PC-9 (cell line): ENCODE data around the gene ATP2B1. TPM values are rescaled to one million over a fixed set of nuclear protein-coding genes. Genes with fewer than 3 reads are reported as not detected.

Experiments
- BruUV-seq: library from RNA; stranded (reverse); fragments of 400-500 nt; replicated peaks from 2 replicates; lab custom pipeline; 2021; lab: Mats Ljungman, UMichigan
- CTCF ChIA-PET: fragments of 300-600 bp; sonication (Branson Sonifier 250); formaldehyde crosslinking; loops from one replicate; lab custom pipeline; 2022; ENCODE audit warnings: antibody characterized with exemption; lab: Charles Lee
- POLR2A ChIA-PET: fragments of 300-600 bp; sonication (Branson Sonifier 250); formaldehyde crosslinking; loops from one replicate; lab custom pipeline; 2022; ENCODE audit warnings: antibody characterized with exemption; ENCODE audit not compliant: unreplicated experiment; lab: Charles Lee
- DNase-seq, 2 experiments: peaks; one replicate each; pipeline versions ENCODE4 v3.0.0 to v3.0.0-alpha.2; 2015 to 2022; ENCODE audit warnings: mixed read lengths in 1 of 2
- H2AFZ ChIP-seq: fragments of 200-600 bp; sonication (generic); 2 replicates; pipeline ENCODE4 v1.8.1; 2017; ENCODE audit warnings: antibody characterized with exemption
- H3F3A ChIP-seq: fragments of 200-600 bp; sonication (generic); 2 replicates; pipeline ENCODE4 v1.8.1; 2017; ENCODE audit warnings: antibody characterized with exemption, mild to moderate bottlenecking, low read depth; ENCODE audit not compliant: insufficient read depth
- H3K27ac ChIP-seq: fragments of 200-600 bp; sonication (generic); 2 replicates; pipeline ENCODE4 v1.6.1; 2016; ENCODE audit warnings: mixed run types
- H3K27me3 ChIP-seq: fragments of 200-600 bp; sonication (generic); 2 replicates; pipeline ENCODE4 v1.6.1; 2016; ENCODE audit warnings: low read depth, mixed run types; ENCODE audit not compliant: insufficient read depth
- H3K36me3 ChIP-seq: fragments of 200-600 bp; sonication (generic); 2 replicates; pipeline ENCODE4 v1.6.1; 2016; ENCODE audit warnings: low read depth, mixed run types
- H3K4me1 ChIP-seq: fragments of 200-600 bp; sonication (generic); replicated peaks from 2 replicates; pipeline ENCODE4 v1.6.1; 2016; ENCODE audit warnings: mixed run types; ENCODE audit not compliant: insufficient read depth
- H3K4me2 ChIP-seq: fragments of 200-600 bp; sonication (generic); 2 replicates; pipeline ENCODE4 v1.6.1; 2017; ENCODE audit warnings: mixed run types
- H3K4me3 ChIP-seq: fragments of 200-600 bp; sonication (generic); 2 replicates; pipeline ENCODE4 v1.6.1; 2016; ENCODE audit warnings: mixed run types
- H3K79me2 ChIP-seq: fragments of 200-600 bp; sonication (generic); 2 replicates; pipeline ENCODE4 v1.6.1; 2017; ENCODE audit warnings: low read depth, mixed run types
- H3K9me2 ChIP-seq: fragments of 200-600 bp; sonication (generic); 2 replicates; pipeline ENCODE4 v1.8.1; 2017; ENCODE audit warnings: mild to moderate bottlenecking; ENCODE audit not compliant: insufficient read depth
- H3K9me3 ChIP-seq: fragments of 200-600 bp; sonication (generic); 2 replicates; pipeline ENCODE4 v1.8.1; 2016; ENCODE audit warnings: low read depth; ENCODE audit not compliant: insufficient read depth
- H4K20me1 ChIP-seq: fragments of 200-600 bp; sonication (generic); 2 replicates; pipeline ENCODE4 v1.8.1; 2017; ENCODE audit not compliant: insufficient read depth
- EZH2 ChIP-seq: fragments of 200-600 bp; sonication (generic); IDR thresholded peaks from 2 replicates; pipeline ENCODE4 v1.8.0; 2017; ENCODE audit warnings: antibody characterized with exemption, low read depth
- intact Hi-C: fragments of 100-400 bp; cut with micrococcal nuclease; formaldehyde crosslinking; loops from one replicate; pipeline ENCODE4 v1.10.0; 2022; ENCODE audit not compliant: unreplicated experiment
- total RNA-seq: library from RNA; stranded (reverse); gene quantifications from 2 replicates; pipeline ENCODE4 v1.2.3, GENCODE V29; 2021
- TF ChIP-seq, protein P1 (sequence below): fragments of 200-600 bp; sonication (generic); conservative IDR thresholded peaks from 2 replicates; pipeline ENCODE4 v1.6.1; 2017; ENCODE audit warnings: mixed run types, antibody characterized with exemption, mild to moderate bottlenecking, moderate library complexity

The ATP2B1 gene
- total RNA-seq, 1 experiment from 2014 or later, result 29.4 TPM

DNA sequence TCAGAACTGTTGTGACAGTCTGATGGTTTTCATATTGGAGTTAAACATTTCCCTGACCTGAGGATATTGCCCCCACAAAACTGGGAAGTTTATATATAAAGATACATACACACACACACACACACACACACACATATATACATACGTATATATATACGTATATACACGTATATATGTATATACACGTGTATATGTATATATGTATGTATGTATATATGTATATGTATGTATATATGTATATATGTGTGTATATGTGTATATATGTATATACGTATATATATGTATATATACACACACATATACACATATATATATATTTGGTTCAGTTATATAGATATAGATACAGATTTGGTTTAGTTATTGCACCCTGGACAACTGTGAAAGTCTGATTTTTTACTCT, 65.7 kb downstream of the ATP2B1 start:
- BruUV-seq, result no TSS peak
- intact Hi-C loops, result no loop called here
- no peaks in the 10 kb centered on the region for H3K4me1 ChIP-seq
- no peak for DNase-seq
- H3K27ac ChIP-seq, result no peak overlapping the region
- ChIA-PET POLR2A (no interaction called here), CTCF (no interaction called here)
- no peaks in the 10 kb centered on the region for H3F3A ChIP-seq
- no peaks in the 10 kb centered on the region for H4K20me1 ChIP-seq
- peaks cover 19% of the 10 kb centered on the region for H3K79me2 ChIP-seq
- H3K4me3 ChIP-seq, result no peak overlapping the region
- H3K27me3 ChIP-seq, result no peaks in the 10 kb centered on the region
- H3K9me2 ChIP-seq, result no peaks in the 10 kb centered on the region
- TF ChIP-seq, protein P1, sequence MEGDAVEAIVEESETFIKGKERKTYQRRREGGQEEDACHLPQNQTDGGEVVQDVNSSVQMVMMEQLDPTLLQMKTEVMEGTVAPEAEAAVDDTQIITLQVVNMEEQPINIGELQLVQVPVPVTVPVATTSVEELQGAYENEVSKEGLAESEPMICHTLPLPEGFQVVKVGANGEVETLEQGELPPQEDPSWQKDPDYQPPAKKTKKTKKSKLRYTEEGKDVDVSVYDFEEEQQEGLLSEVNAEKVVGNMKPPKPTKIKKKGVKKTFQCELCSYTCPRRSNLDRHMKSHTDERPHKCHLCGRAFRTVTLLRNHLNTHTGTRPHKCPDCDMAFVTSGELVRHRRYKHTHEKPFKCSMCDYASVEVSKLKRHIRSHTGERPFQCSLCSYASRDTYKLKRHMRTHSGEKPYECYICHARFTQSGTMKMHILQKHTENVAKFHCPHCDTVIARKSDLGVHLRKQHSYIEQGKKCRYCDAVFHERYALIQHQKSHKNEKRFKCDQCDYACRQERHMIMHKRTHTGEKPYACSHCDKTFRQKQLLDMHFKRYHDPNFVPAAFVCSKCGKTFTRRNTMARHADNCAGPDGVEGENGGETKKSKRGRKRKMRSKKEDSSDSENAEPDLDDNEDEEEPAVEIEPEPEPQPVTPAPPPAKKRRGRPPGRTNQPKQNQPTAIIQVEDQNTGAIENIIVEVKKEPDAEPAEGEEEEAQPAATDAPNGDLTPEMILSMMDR, result no peak
- no peak for TF ChIP-seq EZH2
- no peak overlapping the region for H3K4me2 ChIP-seq
- no peaks in the 10 kb centered on the region; the same call in 1 of the 2 replicates for H3K36me3 ChIP-seq
- H3K9me3 ChIP-seq, result no peaks in the 10 kb centered on the region
- H2AFZ ChIP-seq, result no peak overlapping the region

DNA sequence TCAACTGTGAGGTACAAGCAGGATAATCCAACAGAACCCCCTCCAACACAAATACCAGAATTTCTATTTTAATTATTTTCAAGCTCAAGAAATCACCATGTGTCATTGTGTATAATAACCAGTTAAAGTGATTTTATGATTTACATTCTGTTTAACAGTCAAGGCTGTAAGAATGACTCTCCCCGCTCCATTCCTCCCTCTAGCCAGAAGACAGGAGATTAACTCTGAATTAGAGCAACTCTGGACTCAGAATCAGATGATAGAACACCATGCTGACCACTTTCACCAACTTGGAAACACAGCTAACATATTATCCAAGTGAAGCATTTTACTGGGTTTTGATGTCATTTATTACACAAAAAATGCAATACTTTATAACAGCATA, 71.9 kb downstream of the ATP2B1 start:
- no peak for DNase-seq
- H3K27me3 ChIP-seq, result no peaks in the 10 kb centered on the region
- ChIA-PET CTCF (interaction anchor here (0.6 kb wide), 1 partner anchor 1341 kb away, joined by 4 read pairs; no protein-coding TSS in a partner anchor), POLR2A (no interaction called here)
- H3K79me2 ChIP-seq, result no peaks in the 10 kb centered on the region
- intact Hi-C loops, result no loop called here
- H3K9me2 ChIP-seq, result no peaks in the 10 kb centered on the region
- no peak overlapping the region for H3K4me3 ChIP-seq
- H3K9me3 ChIP-seq, result no peaks in the 10 kb centered on the region
- TF ChIP-seq EZH2, result no peak
- TF ChIP-seq, protein P1, result no peak
- no peak overlapping the region for H2AFZ ChIP-seq
- no peak overlapping the region for H3K4me2 ChIP-seq
- H4K20me1 ChIP-seq, result no peaks in the 10 kb centered on the region; the same call in 1 of the 2 replicates
- no peaks in the 10 kb centered on the region for H3K4me1 ChIP-seq
- H3K36me3 ChIP-seq, result peaks cover 10% of the 10 kb centered on the region; the same call in 1 of the 2 replicates
- no peaks in the 10 kb centered on the region for H3F3A ChIP-seq
- BruUV-seq, result no TSS peak
- H3K27ac ChIP-seq, result no peak overlapping the region

DNA sequence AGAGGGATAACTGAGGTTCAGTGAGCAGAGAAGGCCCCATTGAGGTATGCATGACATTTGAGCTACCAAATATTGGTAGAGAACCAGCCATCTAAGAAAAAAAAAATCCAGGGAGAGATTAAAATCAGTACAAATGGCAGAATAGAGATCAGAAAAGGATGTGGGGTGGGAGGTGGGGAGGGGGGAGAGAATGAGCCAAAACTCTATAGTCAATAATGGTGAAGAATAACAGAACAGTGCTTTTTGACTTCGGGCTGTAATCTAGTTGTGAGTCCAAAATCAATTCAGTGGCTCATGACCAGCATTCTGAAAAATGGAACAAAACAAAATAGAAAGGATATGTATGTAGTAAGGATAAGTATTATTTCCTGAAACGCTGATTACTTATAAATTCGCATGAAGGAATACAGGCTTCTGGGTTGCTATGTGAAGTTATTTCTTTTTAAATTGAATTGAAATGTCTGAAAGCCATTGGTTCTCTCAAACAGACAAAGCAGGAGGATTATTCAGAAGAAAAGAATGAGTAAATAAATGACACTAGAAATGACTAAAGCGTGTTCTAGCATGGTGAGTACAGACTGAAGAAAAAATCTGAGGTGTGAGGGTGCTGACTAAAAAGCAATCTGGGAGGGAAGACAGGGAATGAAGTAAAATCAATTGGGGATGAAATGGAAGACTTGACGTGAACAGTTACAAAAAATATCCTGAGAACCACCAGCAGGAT, 72.4 kb downstream of the ATP2B1 start:
- Histone ChIP-seq H3K4me2 (no peak overlapping the region), H3K27ac (no peak overlapping the region)
- POLR2A ChIA-PET, result no interaction called here

More for the DNA sequence above, 72.4 kb downstream of the ATP2B1 start:
- Histone ChIP-seq H3K4me3 (no peak overlapping the region), H3K9me2 (no peaks in the 10 kb centered on the region), H3K27me3 (no peaks in the 10 kb centered on the region), H3F3A (no peaks in the 10 kb centered on the region), H2AFZ (no peak overlapping the region), H4K20me1 (no peaks in the 10 kb centered on the region; the same call in 1 of the 2 replicates), H3K9me3 (no peaks in the 10 kb centered on the region), H3K4me1 (no peaks in the 10 kb centered on the region), H3K36me3 (peaks cover 10% of the 10 kb centered on the region; the same call in 1 of the 2 replicates), H3K79me2 (no peaks in the 10 kb centered on the region)
- CTCF ChIA-PET, result interaction anchor here (0.6 to 0.7 kb wide), 2 partner anchors 303 to 1342 kb away, joined by 4 to 7 read pairs; no protein-coding TSS in a partner anchor
- no peak for DNase-seq
- BruUV-seq, result no TSS peak
- TF ChIP-seq EZH2, result no peak
- TF ChIP-seq, protein P1, result no peak
- intact Hi-C loops, result no loop called here
